ENCODE data around the gene UGT1A3. TPM values are rescaled to one million over a fixed set of nuclear protein-coding genes. Genes with fewer than 3 reads are reported as not detected.

UGT1A3 gene
- total and polyA plus RNA-seq, 2 donors (not counting 1 experiment from before 2014, with no cell fraction given) = not detected

- Histone ChIP-seq H3K27me3 (replicated peaks in 1 of 4; ENCODE audit: control extremely low read depth in 1 of 4, control insufficient read depth in 3 of 4, insufficient read depth in 4 of 4, low read length in 3 of 4) (peaks cover 0 to 8% (median 0%) of the 10 kb centered on the region in 4 experiments), H3K4me2 (replicated peaks; ENCODE audit: low read depth, low read length, poor library complexity, severe bottlenecking) (no peak within 1 kb of the TSS), H2AFZ (ENCODE audit: insufficient read depth, low read depth, low read length, poor library complexity, severe bottlenecking) (no peak within 1 kb of the TSS), H4K20me1 (ENCODE audit: control insufficient read depth, insufficient read depth, low read length, poor library complexity, severe bottlenecking) (no peaks in the 10 kb centered on the region), H3K79me2 (ENCODE audit: control insufficient read depth, insufficient read depth, low read length) (no peaks in the 10 kb centered on the region), H3K9ac (ENCODE audit: low read length) (no peak within 1 kb of the TSS), H3K9me3 (ENCODE audit: control extremely low read depth in 1 of 3, control insufficient read depth in 2 of 3, insufficient read depth in 1 of 3, low read length in 2 of 3) (no peaks in the 10 kb centered on the region), H3K4me1 (ENCODE audit: control insufficient read depth in 2 of 2, insufficient read depth in 2 of 2, low read length in 2 of 2) (no peaks in the 10 kb centered on the region), H3K4me3 (ENCODE audit: control extremely low read depth in 1 of 5, extremely low read depth in 1 of 5, insufficient read depth in 1 of 5, low read depth in 2 of 5, low read length in 4 of 5) (no peak within 1 kb of the TSS), H3K27ac (ENCODE audit: low read length in 2 of 2) (no peak within 1 kb of the TSS), H3K36me3 (replicated peaks in 1 of 2; ENCODE audit: control extremely low read depth in 1 of 2, control insufficient read depth in 1 of 2, extremely low read depth in 1 of 2, insufficient read depth in 2 of 2, low read length in 1 of 2) (no peaks in the 10 kb centered on the region)
- ChIA-PET CTCF (interaction anchor here (1.4 to 2.5 kb wide), 4 partner anchors 264 to 312 kb away, joined by 5 to 9 read pairs (median 7); no protein-coding TSS in a partner anchor), POLR2A (no interaction called here)
- Mint-ChIP-seq H3K9me3 (ENCODE audit: insufficient read depth) (no peaks in the 10 kb centered on the region), H3K4me3 (no peak within 1 kb of the TSS), H3K27me3 (peaks cover 26% of the 10 kb centered on the region), H3K27ac (no peak within 1 kb of the TSS), H3K4me1 (peaks cover 3% of the 10 kb centered on the region)
- intact Hi-C loops (cut with micrococcal nuclease) = no loop called here
- no peak for TF ChIP-seq EZH2 (IDR thresholded peaks at IDR 0.05; ENCODE audit: borderline replicate concordance, insufficient read depth, low read depth, low read length, poor library complexity, severe bottlenecking)
- WGBS (ENCODE audit: insufficient coverage) = 86% methylated on average over 13 of the region's 14 CpGs
- DNase-seq (no peak), ATAC-seq (ENCODE audit: low read depth) (no peak)
Observed at GRCh38 chr2:233712611-233713261, 16.1 kb upstream of the UGT1A3 start, which contains the start of gene UGT1A5. Gene UGT1A5 (plus strand): TSS chr2:233712907. CDS start chr2:233712992, 85 bp downstream.

- peaks cover 3% of the 10 kb centered on the region for H3K4me1 Mint-ChIP-seq
- no peak overlapping the region for H3K27ac ChIP-seq (ENCODE audit: low read length in 2 of 2)
- H3K4me1 ChIP-seq (ENCODE audit: control insufficient read depth in 2 of 2, insufficient read depth in 2 of 2, low read length in 2 of 2) = no peaks in the 10 kb centered on the region
- no peak overlapping the region for H3K4me3 ChIP-seq (ENCODE audit: control extremely low read depth in 1 of 5, extremely low read depth in 1 of 5, insufficient read depth in 1 of 5, low read depth in 2 of 5, low read length in 4 of 5)
- peaks cover 29% of the 10 kb centered on the region for H3K27me3 Mint-ChIP-seq
- no peak overlapping the region for H2AFZ ChIP-seq (ENCODE audit: insufficient read depth, low read depth, low read length, poor library complexity, severe bottlenecking)
- H3K9me3 Mint-ChIP-seq (ENCODE audit: insufficient read depth) = no peaks in the 10 kb centered on the region
- intact Hi-C loops (cut with micrococcal nuclease) = no loop called here
- H3K9me3 ChIP-seq (ENCODE audit: control extremely low read depth in 1 of 3, control insufficient read depth in 2 of 3, insufficient read depth in 1 of 3, low read length in 2 of 3) = no peaks in the 10 kb centered on the region
- no peak overlapping the region for H3K27ac Mint-ChIP-seq
- H3K27me3 ChIP-seq (replicated peaks in 1 of 4; ENCODE audit: control extremely low read depth in 1 of 4, control insufficient read depth in 3 of 4, insufficient read depth in 4 of 4, low read length in 3 of 4) = peaks cover 0 to 8% (median 0%) of the 10 kb centered on the region in 4 experiments
- H3K4me3 Mint-ChIP-seq = no peak overlapping the region
- ChIA-PET POLR2A (no interaction called here), CTCF (interaction anchor here (2.0 to 2.5 kb wide), 2 partner anchors 265 to 309 kb away, joined by 8 to 9 read pairs; no protein-coding TSS in a partner anchor)
- ATAC-seq (ENCODE audit: low read depth) = no peak
- no peak for DNase-seq
- H4K20me1 ChIP-seq (ENCODE audit: control insufficient read depth, insufficient read depth, low read length, poor library complexity, severe bottlenecking) = no peaks in the 10 kb centered on the region
- no peaks in the 10 kb centered on the region for H3K79me2 ChIP-seq (ENCODE audit: control insufficient read depth, insufficient read depth, low read length)
- TF ChIP-seq CTCF (IDR thresholded peaks at IDR 0.05) = no peak
- WGBS (ENCODE audit: insufficient coverage) = 100% methylated on average over 2 of the region's 7 CpGs
- no peak overlapping the region for H3K9ac ChIP-seq (ENCODE audit: low read length)
- H3K4me2 ChIP-seq (replicated peaks; ENCODE audit: low read depth, low read length, poor library complexity, severe bottlenecking) = no peak overlapping the region
- H3K36me3 ChIP-seq (replicated peaks in 1 of 2; ENCODE audit: control extremely low read depth in 1 of 2, control insufficient read depth in 1 of 2, extremely low read depth in 1 of 2, insufficient read depth in 2 of 2, low read length in 1 of 2) = no peaks in the 10 kb centered on the region
Observed at GRCh38 chr2:233713262-233713615, 15.6 kb upstream of the UGT1A3 start.

Data from B cell (primary cell).